ENCODE measurements around the gene FSTL4. TPM values are rescaled to one million over a fixed set of nuclear protein-coding genes. Genes with fewer than 3 reads are reported as not detected.

The FSTL4 gene
- total and polyA plus RNA-seq, 2 donors from 2014 or later: 0.09 to 4.0 TPM

- FAIRE-seq (no peak), DNase-seq (no peak)
- Histone ChIP-seq H3K9ac (ENCODE audit: low read length in 3 of 3) (no peak overlapping the region), H3K27ac (ENCODE audit: low read depth in 2 of 2, low read length in 2 of 2) (no peak overlapping the region), H3K4me1 (ENCODE audit: control insufficient read depth in 2 of 3, insufficient read depth in 2 of 3, low read depth in 1 of 3, low read length in 3 of 3) (no peaks in the 10 kb centered on the region), H3K4me3 (ENCODE audit: low read length in 3 of 3) (no peak overlapping the region), H3K27me3 (ENCODE audit: control insufficient read depth, insufficient read depth, low read length) (no peaks in the 10 kb centered on the region), H3K9me3 (ENCODE audit: control insufficient read depth in 2 of 3, insufficient read depth in 1 of 3, low read length in 3 of 3) (no peaks in the 10 kb centered on the region), H3K36me3 (ENCODE audit: control insufficient read depth in 2 of 3, insufficient read depth in 3 of 3, low read length in 3 of 3) (no peaks in the 10 kb centered on the region)
- intact Hi-C loops (cut with DNase I): no loop called here
- no peak for TF ChIP-seq CTCF (IDR thresholded peaks at IDR 0.05; ENCODE audit: borderline replicate concordance, extremely low read depth, insufficient read depth)
Observed at GRCh38 chr5:133230823-133231578, 381.3 kb downstream of the FSTL4 start.

GRCh38 chr5:133229931-133230664 is 382.2 kb downstream of the FSTL4 start:
- intact Hi-C loops (cut with DNase I): no loop called here

GRCh38 chr5:133228316-133228715 is 384.0 kb downstream of the FSTL4 start:
- Histone ChIP-seq H3K27ac (ENCODE audit: low read depth in 2 of 2, low read length in 2 of 2) (no peak overlapping the region), H3K9me3 (ENCODE audit: control insufficient read depth in 2 of 3, insufficient read depth in 1 of 3, low read length in 3 of 3) (no peaks in the 10 kb centered on the region), H3K27me3 (ENCODE audit: control insufficient read depth, insufficient read depth, low read length) (no peaks in the 10 kb centered on the region), H3K4me1 (ENCODE audit: control insufficient read depth in 2 of 3, insufficient read depth in 2 of 3, low read depth in 1 of 3, low read length in 3 of 3) (peaks cover 0 to 6% (median 3%) of the 10 kb centered on the region in 3 donors), H3K9ac (ENCODE audit: low read length in 3 of 3) (no peak overlapping the region), H3K36me3 (ENCODE audit: control insufficient read depth in 2 of 3, insufficient read depth in 3 of 3, low read length in 3 of 3) (no peaks in the 10 kb centered on the region), H3K4me3 (ENCODE audit: low read length in 3 of 3) (no peak overlapping the region)
- no peak for DNase-seq
- no peak for TF ChIP-seq CTCF (IDR thresholded peaks at IDR 0.05; ENCODE audit: borderline replicate concordance, extremely low read depth, insufficient read depth)
- FAIRE-seq: no peak
- intact Hi-C loops (cut with DNase I): no loop called here

More at GRCh38 chr5:133229931-133230664, 382.2 kb downstream of the FSTL4 start:
- Histone ChIP-seq H3K4me1 (ENCODE audit: control insufficient read depth in 2 of 3, insufficient read depth in 2 of 3, low read depth in 1 of 3, low read length in 3 of 3) (peaks cover 0 to 2% (median 0%) of the 10 kb centered on the region in 3 donors), H3K36me3 (ENCODE audit: control insufficient read depth in 2 of 3, insufficient read depth in 3 of 3, low read length in 3 of 3) (no peaks in the 10 kb centered on the region), H3K9me3 (ENCODE audit: control insufficient read depth in 2 of 3, insufficient read depth in 1 of 3, low read length in 3 of 3) (no peaks in the 10 kb centered on the region), H3K27ac (ENCODE audit: low read depth in 2 of 2, low read length in 2 of 2) (no peak overlapping the region), H3K4me3 (ENCODE audit: low read length in 3 of 3) (no peak overlapping the region), H3K9ac (ENCODE audit: low read length in 3 of 3) (no peak overlapping the region), H3K27me3 (ENCODE audit: control insufficient read depth, insufficient read depth, low read length) (no peaks in the 10 kb centered on the region)
- DNase-seq: no peak
- no peak for FAIRE-seq
- no peak for TF ChIP-seq CTCF (IDR thresholded peaks at IDR 0.05; ENCODE audit: borderline replicate concordance, extremely low read depth, insufficient read depth)
